ENCODE measurements around the gene GGTA1. TPM values are rescaled to one million over a fixed set of nuclear protein-coding genes. Genes with fewer than 3 reads are reported as not detected.

The GGTA1 gene
- total RNA-seq, 2 donors from 2014 or later: 1.9 to 2.4 TPM

- no peak overlapping the region for H3K4me3 ChIP-seq
- DNase-seq (ENCODE audit: low spot score): no peak
- intact Hi-C loops (cut with DNase I): no loop called here
- H3K36me3 ChIP-seq: no peaks in the 10 kb centered on the region
- H3K9me3 ChIP-seq: no peaks in the 10 kb centered on the region
- no peaks in the 10 kb centered on the region for H3K27me3 ChIP-seq (replicated peaks; ENCODE audit: insufficient read depth)
- 82% methylated on average over 4 of the region's 4 CpGs for WGBS
- H3K4me1 ChIP-seq (replicated peaks): no peaks in the 10 kb centered on the region
- TF ChIP-seq POLR2A (IDR thresholded peaks at IDR 0.05) (no peak), POLR2AphosphoS5 (IDR thresholded peaks at IDR 0.05) (no peak), CTCF (IDR thresholded peaks at IDR 0.05) (no peak)
- no peak overlapping the region for H3K27ac ChIP-seq
Measured at GRCh38 chr9:121486043-121486442, 13.6 kb downstream of the GGTA1 start.

GRCh38 chr9:121485623-121486022, 14.0 kb downstream of the GGTA1 start:
- Histone ChIP-seq H3K4me3 (no peak overlapping the region), H3K27ac (no peak overlapping the region), H3K27me3 (replicated peaks; ENCODE audit: insufficient read depth) (no peaks in the 10 kb centered on the region), H3K4me1 (replicated peaks) (no peaks in the 10 kb centered on the region), H3K9me3 (no peaks in the 10 kb centered on the region), H3K36me3 (no peaks in the 10 kb centered on the region)
- no peak for DNase-seq (ENCODE audit: low spot score)
- 84% methylated on average over 4 of the region's 4 CpGs for WGBS
- intact Hi-C loops (cut with DNase I): no loop called here
- TF ChIP-seq POLR2A (IDR thresholded peaks at IDR 0.05) (no peak), POLR2AphosphoS5 (IDR thresholded peaks at IDR 0.05) (no peak), CTCF (IDR thresholded peaks at IDR 0.05) (no peak)

- DNase-seq (ENCODE audit: low spot score): no peak
- intact Hi-C loops (cut with DNase I): no loop called here
- Histone ChIP-seq H3K36me3 (no peaks in the 10 kb centered on the region), H3K27ac (peak overlapping the region; percentile 15 to 16), H3K4me1 (replicated peaks) (no peaks in the 10 kb centered on the region), H3K9me3 (no peaks in the 10 kb centered on the region), H3K4me3 (no peak overlapping the region), H3K27me3 (replicated peaks; ENCODE audit: insufficient read depth) (no peaks in the 10 kb centered on the region)
- 45% methylated on average over 11 of the region's 11 CpGs for WGBS
- TF ChIP-seq CTCF (IDR thresholded peaks at IDR 0.05) (no peak), POLR2A (IDR thresholded peaks at IDR 0.05) (no peak), POLR2AphosphoS5 (IDR thresholded peaks at IDR 0.05) (no peak)
Measured at GRCh38 chr9:121484651-121485446, 14.8 kb downstream of the GGTA1 start.

GRCh38 chr9:121483473-121484031, 16.1 kb downstream of the GGTA1 start:
- WGBS: 67% methylated on average over 7 of the region's 7 CpGs
- Histone ChIP-seq H3K27me3 (replicated peaks; ENCODE audit: insufficient read depth) (no peaks in the 10 kb centered on the region), H3K4me1 (replicated peaks) (no peaks in the 10 kb centered on the region), H3K27ac (no peak overlapping the region), H3K9me3 (no peaks in the 10 kb centered on the region), H3K4me3 (no peak overlapping the region), H3K36me3 (no peaks in the 10 kb centered on the region)
- no peak for TF ChIP-seq POLR2A (IDR thresholded peaks at IDR 0.05)
- DNase-seq (ENCODE audit: low spot score): no peak
- intact Hi-C loops (cut with DNase I): no loop called here

- Histone ChIP-seq H3K36me3 (no peaks in the 10 kb centered on the region), H3K9me3 (no peaks in the 10 kb centered on the region), H3K4me3 (no peak overlapping the region), H3K27me3 (replicated peaks; ENCODE audit: insufficient read depth) (no peaks in the 10 kb centered on the region), H3K4me1 (replicated peaks) (no peaks in the 10 kb centered on the region), H3K27ac (no peak overlapping the region)
- 61% methylated on average over 5 of the region's 5 CpGs for WGBS
- no peak for DNase-seq (ENCODE audit: low spot score)
- no peak for TF ChIP-seq CTCF (IDR thresholded peaks at IDR 0.05)
- no peak for TF ChIP-seq POLR2A (IDR thresholded peaks at IDR 0.05)
- TF ChIP-seq POLR2AphosphoS5 (IDR thresholded peaks at IDR 0.05): no peak
- intact Hi-C loops (cut with DNase I): no loop called here
Measured at GRCh38 chr9:121483049-121483448, 16.6 kb downstream of the GGTA1 start.

Measured in prostate gland (tissue), 2 donors.